ENCODE measurements around the gene TMEM186. TPM values are rescaled to one million over a fixed set of nuclear protein-coding genes. Genes with fewer than 3 reads are reported as not detected.

The TMEM186 gene
- total and polyA plus RNA-seq, 2 experiments from 2014 or later: 10.9 to 20.4 TPM

GRCh38 chr16:8798174-8798527, 712 bp upstream of the TMEM186 start:
- peaks cover 27% of the 10 kb centered on the region for H3K4me1 ChIP-seq (ENCODE audit: insufficient read depth)
- no peaks in the 10 kb centered on the region for H3K36me3 ChIP-seq (replicated peaks; ENCODE audit: insufficient read depth, low read depth)
- peak overlapping the region; percentile 94 for H3K4me2 ChIP-seq
- TF ChIP-seq EZH2 (IDR thresholded peaks at IDR 0.05; ENCODE audit: borderline replicate concordance): no peak
- TF ChIP-seq CTCF (IDR thresholded peaks at IDR 0.05; ENCODE audit: poor library complexity): no peak
- TF ChIP-seq EZH2phosphoT487 (IDR thresholded peaks at IDR 0.05; ENCODE audit: low read depth, severe bottlenecking, unreplicated experiment): no peak
- peaks cover 13% of the 10 kb centered on the region for H4K20me1 ChIP-seq (ENCODE audit: insufficient read depth, poor library complexity, severe bottlenecking)
- H2AFZ ChIP-seq: peak overlapping the region; percentile 43
- no peak for DNase-seq (ENCODE audit: low spot score)
- H3K27ac ChIP-seq: peak overlapping the region; percentile 93
- peak overlapping the region; percentile 67 for H3K4me3 ChIP-seq
- H3K79me2 ChIP-seq: peaks cover 73% of the 10 kb centered on the region
- no peaks in the 10 kb centered on the region for H3K9me3 ChIP-seq (ENCODE audit: low read depth)
- H3K9me2 ChIP-seq (replicated peaks; ENCODE audit: insufficient read depth): no peaks in the 10 kb centered on the region
- H3K27me3 ChIP-seq: no peaks in the 10 kb centered on the region
- 5% methylated on average over 6 of the region's 6 CpGs for WGBS (ENCODE audit: low lambda C conversion rate, missing lambda C conversion rate)

- peak overlapping the region; percentile 65 for H3K27ac ChIP-seq
Observed at GRCh38 chr16:8796469-8797363, 723 bp downstream of the TMEM186 start.

DNA sequence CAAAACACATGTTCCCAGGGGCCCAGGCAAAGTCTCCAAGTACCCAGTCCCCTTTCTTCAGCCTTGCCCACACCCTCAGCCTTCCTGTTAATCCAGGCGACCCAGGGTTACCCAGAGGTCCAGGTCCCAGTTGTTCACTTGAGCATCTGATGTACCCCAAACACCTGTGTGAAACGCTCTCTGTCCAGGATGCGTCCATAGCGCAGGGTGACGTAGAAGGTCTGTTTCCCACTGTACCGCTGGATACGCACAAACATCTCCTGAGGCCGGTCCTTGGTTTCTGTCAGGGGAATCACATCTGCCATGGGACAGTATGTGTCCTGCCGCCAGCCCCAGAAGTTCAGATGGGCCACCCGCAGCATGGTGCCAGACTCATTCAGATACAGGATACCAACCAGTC, 1.6 kb downstream of the TMEM186 start:
- Histone ChIP-seq H3K79me2 (peaks cover 53% of the 10 kb centered on the region), H3K27me3 (no peaks in the 10 kb centered on the region), H3K9me3 (ENCODE audit: low read depth) (no peaks in the 10 kb centered on the region), H4K20me1 (ENCODE audit: insufficient read depth, poor library complexity, severe bottlenecking) (peaks cover 4% of the 10 kb centered on the region), H3K27ac (no peak overlapping the region), H3K36me3 (replicated peaks; ENCODE audit: insufficient read depth, low read depth) (no peaks in the 10 kb centered on the region), H3K4me1 (ENCODE audit: insufficient read depth) (peaks cover 24% of the 10 kb centered on the region), H2AFZ (no peak overlapping the region), H3K9me2 (replicated peaks; ENCODE audit: insufficient read depth) (no peaks in the 10 kb centered on the region), H3K4me2 (peak overlapping the region; percentile 93), H3K4me3 (no peak overlapping the region)
- WGBS (ENCODE audit: low lambda C conversion rate, missing lambda C conversion rate): 98% methylated on average over 10 of the region's 10 CpGs
- no peak for DNase-seq (ENCODE audit: low spot score)
- TF ChIP-seq EZH2 (IDR thresholded peaks at IDR 0.05; ENCODE audit: borderline replicate concordance) (no peak), EZH2phosphoT487 (IDR thresholded peaks at IDR 0.05; ENCODE audit: low read depth, severe bottlenecking, unreplicated experiment) (no peak), CTCF (IDR thresholded peaks at IDR 0.05; ENCODE audit: poor library complexity) (no peak)

More at GRCh38 chr16:8796469-8797363, 723 bp downstream of the TMEM186 start:
- Histone ChIP-seq H4K20me1 (ENCODE audit: insufficient read depth, poor library complexity, severe bottlenecking) (peaks cover 13% of the 10 kb centered on the region), H2AFZ (peak overlapping the region; percentile 72), H3K4me2 (peak overlapping the region; percentile 93), H3K4me1 (ENCODE audit: insufficient read depth) (peaks cover 27% of the 10 kb centered on the region), H3K36me3 (replicated peaks; ENCODE audit: insufficient read depth, low read depth) (no peaks in the 10 kb centered on the region), H3K9me2 (replicated peaks; ENCODE audit: insufficient read depth) (no peaks in the 10 kb centered on the region), H3K4me3 (peak overlapping the region; percentile 62), H3K9me3 (ENCODE audit: low read depth) (no peaks in the 10 kb centered on the region), H3K79me2 (peaks cover 59% of the 10 kb centered on the region), H3K27me3 (no peaks in the 10 kb centered on the region)
- 49% methylated on average over 14 of the region's 14 CpGs for WGBS (ENCODE audit: low lambda C conversion rate, missing lambda C conversion rate)
- DNase-seq (ENCODE audit: low spot score): no peak
- TF ChIP-seq CTCF (IDR thresholded peaks at IDR 0.05; ENCODE audit: poor library complexity): no peak

All from hepatocyte (in vitro differentiated cells).